NCI-H526 treated with DMSO at 0.1 percent for 48 hours (cell line): ENCODE measurements around the gene RALGPS1.

Experiments used
- DNase-seq: peaks from one replicate; lab custom pipeline; 2025; lab: John Stamatoyannopoulos, UW

RALGPS1 gene

GRCh38 chr9:126956917-126957686 lies 42.5 kb downstream of the RALGPS1 start:
- DNase-seq, result no peak

GRCh38 chr9:126957687-126958053 lies 43.1 kb downstream of the RALGPS1 start:
- no peak for DNase-seq

GRCh38 chr9:126959336-126959735 lies 44.8 kb downstream of the RALGPS1 start:
- DNase-seq, result no peak

- DNase-seq, result no peak
These were observed 45.3 kb downstream of the RALGPS1 start for GRCh38 chr9:126959917-126960316.

- DNase-seq, result no peak
These were observed 47.8 kb downstream of the RALGPS1 start for GRCh38 chr9:126962336-126962735.

- DNase-seq, result no peak
These were observed 50.5 kb downstream of the RALGPS1 start for GRCh38 chr9:126965077-126965476.

- DNase-seq, result peak; percentile 0
These were observed 51.2 kb downstream of the RALGPS1 start for GRCh38 chr9:126965541-126966428.

GRCh38 chr9:126971261-126971660 lies 56.7 kb downstream of the RALGPS1 start:
- no peak for DNase-seq

GRCh38 chr9:126973651-126974529 lies 59.3 kb downstream of the RALGPS1 start:
- no peak for DNase-seq

- no peak for DNase-seq
These were observed 60.0 kb downstream of the RALGPS1 start for GRCh38 chr9:126974594-126974993.

GRCh38 chr9:126975327-126976220 lies 61.0 kb downstream of the RALGPS1 start:
- no peak for DNase-seq

GRCh38 chr9:126979461-126979860 lies 64.9 kb downstream of the RALGPS1 start:
- no peak for DNase-seq

- DNase-seq, result no peak
These were observed 65.6 kb downstream of the RALGPS1 start for GRCh38 chr9:126980231-126980630.

- no peak for DNase-seq
These were observed 66.6 kb downstream of the RALGPS1 start for GRCh38 chr9:126981218-126981617.

GRCh38 chr9:126982215-126983002 lies 67.8 kb downstream of the RALGPS1 start:
- no peak for DNase-seq

- no peak for DNase-seq
These were observed 69.2 kb downstream of the RALGPS1 start for GRCh38 chr9:126983767-126984166.

GRCh38 chr9:126984969-126985368 lies 70.4 kb downstream of the RALGPS1 start:
- DNase-seq, result no peak

- DNase-seq, result no peak
These were observed 71.4 kb downstream of the RALGPS1 start for GRCh38 chr9:126985870-126986498.

- DNase-seq, result no peak
These were observed 71.9 kb downstream of the RALGPS1 start for GRCh38 chr9:126986506-126986951.

GRCh38 chr9:126988857-126989256 lies 74.3 kb downstream of the RALGPS1 start:
- no peak for DNase-seq
